DOHH2 (cell line): Measurements from ENCODE around the gene MCCC1.

Experiments
- H3F3A ChIP-seq: fragments of 200-600 bp; sonication (generic), shearing (Covaris generic); 2 replicates; pipeline ENCODE4 v1.6.0; 2016; ENCODE audit warnings: antibody characterized with exemption, mild to moderate bottlenecking; ENCODE audit not compliant: control insufficient read depth, insufficient read depth
- H3K27ac ChIP-seq: fragments of 200-600 bp; sonication (generic); 2 replicates; pipeline ENCODE4 v1.5.1; 2014; ENCODE audit warnings: low read depth, mild to moderate bottlenecking, low read length, moderate library complexity
- H3K27me3 ChIP-seq: fragments of 200-600 bp; sonication (generic); 2 replicates; pipeline ENCODE4 v1.6.1; 2014; ENCODE audit warnings: mild to moderate bottlenecking, low read length, mixed read lengths; ENCODE audit not compliant: control insufficient read depth
- H3K36me3 ChIP-seq: fragments of 200-600 bp; sonication (generic); 2 replicates; pipeline ENCODE4 v1.6.1; 2014; ENCODE audit warnings: mild to moderate bottlenecking, low read length, moderate library complexity, mixed read lengths; ENCODE audit not compliant: control insufficient read depth
- H3K4me1 ChIP-seq: fragments of 200-600 bp; sonication (generic); 2 replicates; pipeline ENCODE4 v1.6.1; 2014; ENCODE audit warnings: mild to moderate bottlenecking, low read length, mixed read lengths; ENCODE audit not compliant: control insufficient read depth
- H3K4me2 ChIP-seq: fragments of 200-600 bp; sonication (generic); 2 replicates; pipeline ENCODE4 v1.6.0; 2014; ENCODE audit warnings: mild to moderate bottlenecking, low read length, moderate library complexity
- H3K4me3 ChIP-seq: fragments of 200-600 bp; sonication (generic); 2 replicates; pipeline ENCODE4 v1.5.1; 2014; ENCODE audit warnings: mild to moderate bottlenecking, low read length, mixed read lengths
- H3K79me2 ChIP-seq: fragments of 200-600 bp; sonication (generic); 2 replicates; pipeline ENCODE4 v1.6.1; 2014; ENCODE audit warnings: mild to moderate bottlenecking, low read length, mixed read lengths; ENCODE audit not compliant: control insufficient read depth
- H3K9me2 ChIP-seq: fragments of 200-600 bp; sonication (generic); replicated peaks from 2 replicates; pipeline ENCODE4 v1.6.1; 2014; ENCODE audit warnings: mild to moderate bottlenecking, low read length, mixed read lengths; ENCODE audit not compliant: control insufficient read depth
- H3K9me3 ChIP-seq: fragments of 200-600 bp; sonication (generic); 2 replicates; pipeline ENCODE4 v1.6.1; 2014; ENCODE audit warnings: antibody characterized with exemption, low read length, mixed read lengths; ENCODE audit not compliant: control insufficient read depth, insufficient read depth
- H4K20me1 ChIP-seq: fragments of 200-600 bp; sonication (generic); 2 replicates; pipeline ENCODE4 v1.6.0; 2014; ENCODE audit warnings: low read depth, mild to moderate bottlenecking, antibody characterized with exemption, low read length, moderate library complexity; ENCODE audit not compliant: control insufficient read depth, insufficient read depth
- CTCF ChIP-seq: fragments of 200-600 bp; sonication (generic); IDR thresholded peaks from one replicate; pipeline ENCODE4 v1.5.1; 2014; ENCODE audit warnings: antibody characterized with exemption, mild to moderate bottlenecking, low read depth, low read length; ENCODE audit not compliant: poor library complexity, severe bottlenecking
- EZH2phosphoT487 ChIP-seq: fragments of 200-600 bp; sonication (generic); IDR thresholded peaks from 2 replicates; pipeline ENCODE4 v1.6.1; 2017; ENCODE audit warnings: borderline replicate concordance, mild to moderate bottlenecking, antibody characterized with exemption, low read length, moderate library complexity, mixed read lengths

Gene MCCC1

GRCh38 chr3:183131186-183131725, 32.0 kb upstream of the MCCC1 start:
- Histone ChIP-seq H3K36me3 (no peaks in the 10 kb centered on the region), H3K9me2 (no peaks in the 10 kb centered on the region), H3K4me2 (no peak overlapping the region), H3K9me3 (peaks cover 6% of the 10 kb centered on the region; the same call in 1 of the 2 replicates), H4K20me1 (no peaks in the 10 kb centered on the region), H3K4me3 (no peak overlapping the region), H3F3A (no peaks in the 10 kb centered on the region), H3K27me3 (peaks cover 30% of the 10 kb centered on the region), H3K79me2 (no peaks in the 10 kb centered on the region), H3K4me1 (peaks cover 10% of the 10 kb centered on the region), H3K27ac (no peak overlapping the region)
- TF ChIP-seq CTCF (no peak), EZH2phosphoT487 (no peak)

- no peak overlapping the region for H3K27ac ChIP-seq
- no peaks in the 10 kb centered on the region for H3F3A ChIP-seq
- no peak overlapping the region for H3K4me2 ChIP-seq
- no peaks in the 10 kb centered on the region for H3K9me2 ChIP-seq
- no peak overlapping the region for H3K4me3 ChIP-seq
- no peaks in the 10 kb centered on the region for H3K36me3 ChIP-seq
- no peaks in the 10 kb centered on the region for H3K79me2 ChIP-seq
- peaks cover 10% of the 10 kb centered on the region for H3K4me1 ChIP-seq
- H3K9me3 ChIP-seq: peaks cover 6% of the 10 kb centered on the region; the same call in 1 of the 2 replicates
- no peak for TF ChIP-seq CTCF
- TF ChIP-seq EZH2phosphoT487: no peak
- no peaks in the 10 kb centered on the region for H4K20me1 ChIP-seq
- peaks cover 21% of the 10 kb centered on the region for H3K27me3 ChIP-seq
These were observed 29.9 kb upstream of the MCCC1 start for GRCh38 chr3:183129243-183129642.

- H3K27ac ChIP-seq: no peak overlapping the region
- TF ChIP-seq CTCF: no peak
- TF ChIP-seq EZH2phosphoT487: no peak
- no peaks in the 10 kb centered on the region for H3K79me2 ChIP-seq
- no peaks in the 10 kb centered on the region for H4K20me1 ChIP-seq
- H3K27me3 ChIP-seq: peaks cover 20% of the 10 kb centered on the region
- no peaks in the 10 kb centered on the region for H3K9me2 ChIP-seq
- no peak overlapping the region for H3K4me2 ChIP-seq
- peaks cover 6% of the 10 kb centered on the region; the same call in 1 of the 2 replicates for H3K9me3 ChIP-seq
- no peaks in the 10 kb centered on the region for H3K36me3 ChIP-seq
- H3F3A ChIP-seq: no peaks in the 10 kb centered on the region
- peaks cover 10% of the 10 kb centered on the region for H3K4me1 ChIP-seq
- no peak overlapping the region for H3K4me3 ChIP-seq
These were observed 29.4 kb upstream of the MCCC1 start for GRCh38 chr3:183128709-183129108.

- Histone ChIP-seq H3K4me3 (no peak overlapping the region), H4K20me1 (no peaks in the 10 kb centered on the region), H3K36me3 (no peaks in the 10 kb centered on the region), H3K4me2 (no peak overlapping the region), H3F3A (no peaks in the 10 kb centered on the region), H3K79me2 (no peaks in the 10 kb centered on the region), H3K27ac (no peak overlapping the region), H3K9me3 (no peaks in the 10 kb centered on the region), H3K9me2 (no peaks in the 10 kb centered on the region), H3K27me3 (peaks cover 11% of the 10 kb centered on the region), H3K4me1 (peaks cover 10% of the 10 kb centered on the region)
- TF ChIP-seq CTCF: no peak
- no peak for TF ChIP-seq EZH2phosphoT487
These were observed 24.6 kb upstream of the MCCC1 start for GRCh38 chr3:183123891-183124290.
